22Rv1 (cell line): ENCODE data around the gene FOXG1.

ENCODE experiments used
- CTCF ChIP-seq: fragments of 450-650 bp; IDR thresholded peaks from 2 replicates; pipeline ENCODE4 v1.5.1; 2017; ENCODE audit warnings: mild to moderate bottlenecking
- ZFX ChIP-seq: fragments of 450-650 bp; IDR thresholded peaks from 2 replicates; pipeline ENCODE4 v1.6.1; 2017; ENCODE audit warnings: antibody characterized with exemption, borderline replicate concordance

GRCh38 chr14:28765831-28766468 is 637 bp upstream of the FOXG1 start:
- TF ChIP-seq CTCF (no peak), ZFX (no peak)
